ENCODE data around the gene MSI2.

DNA sequence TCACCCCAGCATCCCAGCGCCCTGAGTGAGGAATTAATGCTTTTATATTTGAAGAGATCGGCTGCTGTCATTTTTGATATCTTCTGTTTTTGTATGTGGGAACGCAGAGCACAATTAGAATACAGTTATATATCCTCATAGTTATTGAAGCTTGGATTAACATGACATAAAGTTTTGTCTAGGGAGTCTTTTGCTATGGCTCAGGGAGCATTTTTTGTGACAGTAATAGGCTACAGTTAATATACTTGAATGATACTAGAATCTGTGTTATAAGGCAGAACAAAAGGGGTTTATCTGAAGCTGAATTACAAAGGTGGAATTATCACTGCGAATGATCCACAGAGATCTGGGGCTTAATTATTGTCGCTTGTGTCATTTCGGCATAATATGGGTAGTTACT is 239.4 kb downstream of the MSI2 start:
- TF ChIP-seq, protein P1, sequence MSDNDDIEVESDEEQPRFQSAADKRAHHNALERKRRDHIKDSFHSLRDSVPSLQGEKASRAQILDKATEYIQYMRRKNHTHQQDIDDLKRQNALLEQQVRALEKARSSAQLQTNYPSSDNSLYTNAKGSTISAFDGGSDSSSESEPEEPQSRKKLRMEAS (IDR thresholded peaks at IDR 0.05): no peak
- TF ChIP-seq EP300 (IDR thresholded peaks at IDR 0.05; ENCODE audit: borderline replicate concordance): no peak
- TF ChIP-seq, protein P2, sequence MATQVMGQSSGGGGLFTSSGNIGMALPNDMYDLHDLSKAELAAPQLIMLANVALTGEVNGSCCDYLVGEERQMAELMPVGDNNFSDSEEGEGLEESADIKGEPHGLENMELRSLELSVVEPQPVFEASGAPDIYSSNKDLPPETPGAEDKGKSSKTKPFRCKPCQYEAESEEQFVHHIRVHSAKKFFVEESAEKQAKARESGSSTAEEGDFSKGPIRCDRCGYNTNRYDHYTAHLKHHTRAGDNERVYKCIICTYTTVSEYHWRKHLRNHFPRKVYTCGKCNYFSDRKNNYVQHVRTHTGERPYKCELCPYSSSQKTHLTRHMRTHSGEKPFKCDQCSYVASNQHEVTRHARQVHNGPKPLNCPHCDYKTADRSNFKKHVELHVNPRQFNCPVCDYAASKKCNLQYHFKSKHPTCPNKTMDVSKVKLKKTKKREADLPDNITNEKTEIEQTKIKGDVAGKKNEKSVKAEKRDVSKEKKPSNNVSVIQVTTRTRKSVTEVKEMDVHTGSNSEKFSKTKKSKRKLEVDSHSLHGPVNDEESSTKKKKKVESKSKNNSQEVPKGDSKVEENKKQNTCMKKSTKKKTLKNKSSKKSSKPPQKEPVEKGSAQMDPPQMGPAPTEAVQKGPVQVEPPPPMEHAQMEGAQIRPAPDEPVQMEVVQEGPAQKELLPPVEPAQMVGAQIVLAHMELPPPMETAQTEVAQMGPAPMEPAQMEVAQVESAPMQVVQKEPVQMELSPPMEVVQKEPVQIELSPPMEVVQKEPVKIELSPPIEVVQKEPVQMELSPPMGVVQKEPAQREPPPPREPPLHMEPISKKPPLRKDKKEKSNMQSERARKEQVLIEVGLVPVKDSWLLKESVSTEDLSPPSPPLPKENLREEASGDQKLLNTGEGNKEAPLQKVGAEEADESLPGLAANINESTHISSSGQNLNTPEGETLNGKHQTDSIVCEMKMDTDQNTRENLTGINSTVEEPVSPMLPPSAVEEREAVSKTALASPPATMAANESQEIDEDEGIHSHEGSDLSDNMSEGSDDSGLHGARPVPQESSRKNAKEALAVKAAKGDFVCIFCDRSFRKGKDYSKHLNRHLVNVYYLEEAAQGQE (IDR thresholded peaks at IDR 0.05; ENCODE audit: low read depth): no peak
- TF ChIP-seq RAD21 (IDR thresholded peaks at IDR 0.05; ENCODE audit: low read depth): no peak
- no peak for TF ChIP-seq YY1 (IDR thresholded peaks at IDR 0.05; ENCODE audit: low read depth)
- no peak for TF ChIP-seq TAF1 (IDR thresholded peaks at IDR 0.05; ENCODE audit: low read depth)
- no peak for TF ChIP-seq CREB1 (IDR thresholded peaks at IDR 0.05; ENCODE audit: low read depth)
- TF ChIP-seq CEBPB (IDR thresholded peaks at IDR 0.05): no peak
- TF ChIP-seq, protein P3, sequence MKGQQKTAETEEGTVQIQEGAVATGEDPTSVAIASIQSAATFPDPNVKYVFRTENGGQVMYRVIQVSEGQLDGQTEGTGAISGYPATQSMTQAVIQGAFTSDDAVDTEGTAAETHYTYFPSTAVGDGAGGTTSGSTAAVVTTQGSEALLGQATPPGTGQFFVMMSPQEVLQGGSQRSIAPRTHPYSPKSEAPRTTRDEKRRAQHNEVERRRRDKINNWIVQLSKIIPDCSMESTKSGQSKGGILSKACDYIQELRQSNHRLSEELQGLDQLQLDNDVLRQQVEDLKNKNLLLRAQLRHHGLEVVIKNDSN (IDR thresholded peaks at IDR 0.05): no peak

Data from Ishikawa (cell line).